RWPE2 (cell line): Measurements from ENCODE around the gene DRAP1.

ENCODE experiments used
- ATAC-seq: fragments of 200-7000 bp; cut with Tn5 transposase; 3 replicates; pipeline ENCODE4 v1.9.1; 2021; ENCODE audit warnings: low read depth
- DNase-seq: peaks from one replicate; pipeline ENCODE4 v3.0.0-alpha.2; 2020; ENCODE audit warnings: low spot score
- H3K27ac ChIP-seq: fragments of 450-650 bp; 2 replicates; pipeline ENCODE4 v1.5.1; 2017; ENCODE audit warnings: mild to moderate bottlenecking; ENCODE audit not compliant: poor library complexity, severe bottlenecking
- H3K27me3 ChIP-seq: fragments of 250-450 bp; sonication (Bioruptor Pico); 2 replicates; pipeline ENCODE4 v1.5.1; 2021; ENCODE audit warnings: mild to moderate bottlenecking, moderate library complexity; ENCODE audit not compliant: insufficient read depth, poor library complexity, severe bottlenecking
- H3K36me3 ChIP-seq: fragments of 250-450 bp; sonication (Bioruptor Pico); 2 replicates; pipeline ENCODE4 v1.5.1; 2020; ENCODE audit warnings: low read depth, mild to moderate bottlenecking, moderate library complexity
- H3K4me1 ChIP-seq: fragments of 250-450 bp; sonication (Bioruptor Pico); 2 replicates; pipeline ENCODE4 v1.5.1; 2021; ENCODE audit warnings: mild to moderate bottlenecking, moderate library complexity; ENCODE audit not compliant: insufficient read depth, poor library complexity, severe bottlenecking
- H3K4me3 ChIP-seq: fragments of 250-450 bp; sonication (Bioruptor Pico); 2 replicates; pipeline ENCODE4 v1.5.1; 2021; ENCODE audit warnings: mild to moderate bottlenecking, moderate library complexity; ENCODE audit not compliant: severe bottlenecking
- H3K9me3 ChIP-seq: fragments of 250-450 bp; sonication (Bioruptor Pico); 2 replicates; pipeline ENCODE4 v1.5.1; 2021; ENCODE audit warnings: mild to moderate bottlenecking, moderate library complexity; ENCODE audit not compliant: severe bottlenecking
- CTCF ChIP-seq: fragments of 450-650 bp; IDR thresholded peaks from one replicate; pipeline ENCODE4 v1.5.1; 2017; ENCODE audit warnings: mild to moderate bottlenecking, moderate library complexity; ENCODE audit not compliant: poor library complexity, severe bottlenecking

The DRAP1 gene

GRCh38 chr11:65880027-65880426 is 39.2 kb upstream of the DRAP1 start:
- Histone ChIP-seq H3K27me3 (no peaks in the 10 kb centered on the region), H3K4me3 (no peak overlapping the region)
- no peak for ATAC-seq

GRCh38 chr11:65880844-65881421 is 38.3 kb upstream of the DRAP1 start:
- H3K4me3 ChIP-seq = no peak overlapping the region
- peak; percentile 52 for DNase-seq
- H3K9me3 ChIP-seq = no peaks in the 10 kb centered on the region
- H3K4me1 ChIP-seq = no peaks in the 10 kb centered on the region
- peak overlapping the region; percentile 1 for H3K27ac ChIP-seq
- H3K27me3 ChIP-seq = no peaks in the 10 kb centered on the region
- ATAC-seq = no peak
- peaks cover 28% of the 10 kb centered on the region for H3K36me3 ChIP-seq
- TF ChIP-seq CTCF = no peak

More at GRCh38 chr11:65880027-65880426, 39.2 kb upstream of the DRAP1 start:
- TF ChIP-seq CTCF = no peak
- no peaks in the 10 kb centered on the region for H3K4me1 ChIP-seq
- H3K9me3 ChIP-seq = no peaks in the 10 kb centered on the region
- peaks cover 21% of the 10 kb centered on the region for H3K36me3 ChIP-seq
- no peak for DNase-seq
- no peak overlapping the region for H3K27ac ChIP-seq

GRCh38 chr11:65882120-65883057 is 36.8 kb upstream of the DRAP1 start:
- Histone ChIP-seq H3K36me3 (peaks cover 38% of the 10 kb centered on the region), H3K27me3 (no peaks in the 10 kb centered on the region), H3K4me3 (no peak overlapping the region), H3K4me1 (no peaks in the 10 kb centered on the region), H3K27ac (no peak overlapping the region), H3K9me3 (no peaks in the 10 kb centered on the region)
- no peak for ATAC-seq
- no peak for TF ChIP-seq CTCF
- DNase-seq = peak; percentile 58

GRCh38 chr11:65883058-65883761 is 36.0 kb upstream of the DRAP1 start:
- TF ChIP-seq CTCF = no peak
- peaks cover 38% of the 10 kb centered on the region for H3K36me3 ChIP-seq
- no peaks in the 10 kb centered on the region for H3K27me3 ChIP-seq
- H3K9me3 ChIP-seq = no peaks in the 10 kb centered on the region
- H3K4me3 ChIP-seq = no peak overlapping the region
- no peaks in the 10 kb centered on the region for H3K4me1 ChIP-seq
- DNase-seq = no peak
- no peak for ATAC-seq
- no peak overlapping the region for H3K27ac ChIP-seq
